ENCODE data around the gene ABCC4. TPM values are rescaled to one million over a fixed set of nuclear protein-coding genes. Genes with fewer than 3 reads are reported as not detected.

Gene ABCC4
- total and polyA plus RNA-seq, 2 experiments from 2014 or later, result 4.3 to 12.2 TPM

DNA sequence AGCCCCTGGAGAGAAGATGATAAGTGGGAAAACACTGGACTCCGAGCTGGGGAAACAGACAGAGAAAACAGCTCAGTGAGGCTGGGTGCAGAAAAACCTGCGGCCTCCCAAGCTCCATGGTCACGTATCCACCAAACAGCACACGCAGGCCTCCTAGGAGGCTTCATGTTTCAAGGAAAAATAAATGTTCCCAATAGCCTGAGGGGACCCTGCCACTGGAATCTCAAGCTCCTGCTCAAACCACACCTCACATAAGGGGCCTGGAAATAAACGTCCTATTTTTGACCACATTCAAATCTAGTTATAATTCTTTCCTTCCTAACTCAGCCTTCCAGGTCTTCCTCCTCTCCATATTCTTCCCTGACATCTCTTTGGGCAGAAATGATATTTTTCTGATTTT is 225.7 kb downstream of the ABCC4 start (continued):
- TF ChIP-seq, protein P1, sequence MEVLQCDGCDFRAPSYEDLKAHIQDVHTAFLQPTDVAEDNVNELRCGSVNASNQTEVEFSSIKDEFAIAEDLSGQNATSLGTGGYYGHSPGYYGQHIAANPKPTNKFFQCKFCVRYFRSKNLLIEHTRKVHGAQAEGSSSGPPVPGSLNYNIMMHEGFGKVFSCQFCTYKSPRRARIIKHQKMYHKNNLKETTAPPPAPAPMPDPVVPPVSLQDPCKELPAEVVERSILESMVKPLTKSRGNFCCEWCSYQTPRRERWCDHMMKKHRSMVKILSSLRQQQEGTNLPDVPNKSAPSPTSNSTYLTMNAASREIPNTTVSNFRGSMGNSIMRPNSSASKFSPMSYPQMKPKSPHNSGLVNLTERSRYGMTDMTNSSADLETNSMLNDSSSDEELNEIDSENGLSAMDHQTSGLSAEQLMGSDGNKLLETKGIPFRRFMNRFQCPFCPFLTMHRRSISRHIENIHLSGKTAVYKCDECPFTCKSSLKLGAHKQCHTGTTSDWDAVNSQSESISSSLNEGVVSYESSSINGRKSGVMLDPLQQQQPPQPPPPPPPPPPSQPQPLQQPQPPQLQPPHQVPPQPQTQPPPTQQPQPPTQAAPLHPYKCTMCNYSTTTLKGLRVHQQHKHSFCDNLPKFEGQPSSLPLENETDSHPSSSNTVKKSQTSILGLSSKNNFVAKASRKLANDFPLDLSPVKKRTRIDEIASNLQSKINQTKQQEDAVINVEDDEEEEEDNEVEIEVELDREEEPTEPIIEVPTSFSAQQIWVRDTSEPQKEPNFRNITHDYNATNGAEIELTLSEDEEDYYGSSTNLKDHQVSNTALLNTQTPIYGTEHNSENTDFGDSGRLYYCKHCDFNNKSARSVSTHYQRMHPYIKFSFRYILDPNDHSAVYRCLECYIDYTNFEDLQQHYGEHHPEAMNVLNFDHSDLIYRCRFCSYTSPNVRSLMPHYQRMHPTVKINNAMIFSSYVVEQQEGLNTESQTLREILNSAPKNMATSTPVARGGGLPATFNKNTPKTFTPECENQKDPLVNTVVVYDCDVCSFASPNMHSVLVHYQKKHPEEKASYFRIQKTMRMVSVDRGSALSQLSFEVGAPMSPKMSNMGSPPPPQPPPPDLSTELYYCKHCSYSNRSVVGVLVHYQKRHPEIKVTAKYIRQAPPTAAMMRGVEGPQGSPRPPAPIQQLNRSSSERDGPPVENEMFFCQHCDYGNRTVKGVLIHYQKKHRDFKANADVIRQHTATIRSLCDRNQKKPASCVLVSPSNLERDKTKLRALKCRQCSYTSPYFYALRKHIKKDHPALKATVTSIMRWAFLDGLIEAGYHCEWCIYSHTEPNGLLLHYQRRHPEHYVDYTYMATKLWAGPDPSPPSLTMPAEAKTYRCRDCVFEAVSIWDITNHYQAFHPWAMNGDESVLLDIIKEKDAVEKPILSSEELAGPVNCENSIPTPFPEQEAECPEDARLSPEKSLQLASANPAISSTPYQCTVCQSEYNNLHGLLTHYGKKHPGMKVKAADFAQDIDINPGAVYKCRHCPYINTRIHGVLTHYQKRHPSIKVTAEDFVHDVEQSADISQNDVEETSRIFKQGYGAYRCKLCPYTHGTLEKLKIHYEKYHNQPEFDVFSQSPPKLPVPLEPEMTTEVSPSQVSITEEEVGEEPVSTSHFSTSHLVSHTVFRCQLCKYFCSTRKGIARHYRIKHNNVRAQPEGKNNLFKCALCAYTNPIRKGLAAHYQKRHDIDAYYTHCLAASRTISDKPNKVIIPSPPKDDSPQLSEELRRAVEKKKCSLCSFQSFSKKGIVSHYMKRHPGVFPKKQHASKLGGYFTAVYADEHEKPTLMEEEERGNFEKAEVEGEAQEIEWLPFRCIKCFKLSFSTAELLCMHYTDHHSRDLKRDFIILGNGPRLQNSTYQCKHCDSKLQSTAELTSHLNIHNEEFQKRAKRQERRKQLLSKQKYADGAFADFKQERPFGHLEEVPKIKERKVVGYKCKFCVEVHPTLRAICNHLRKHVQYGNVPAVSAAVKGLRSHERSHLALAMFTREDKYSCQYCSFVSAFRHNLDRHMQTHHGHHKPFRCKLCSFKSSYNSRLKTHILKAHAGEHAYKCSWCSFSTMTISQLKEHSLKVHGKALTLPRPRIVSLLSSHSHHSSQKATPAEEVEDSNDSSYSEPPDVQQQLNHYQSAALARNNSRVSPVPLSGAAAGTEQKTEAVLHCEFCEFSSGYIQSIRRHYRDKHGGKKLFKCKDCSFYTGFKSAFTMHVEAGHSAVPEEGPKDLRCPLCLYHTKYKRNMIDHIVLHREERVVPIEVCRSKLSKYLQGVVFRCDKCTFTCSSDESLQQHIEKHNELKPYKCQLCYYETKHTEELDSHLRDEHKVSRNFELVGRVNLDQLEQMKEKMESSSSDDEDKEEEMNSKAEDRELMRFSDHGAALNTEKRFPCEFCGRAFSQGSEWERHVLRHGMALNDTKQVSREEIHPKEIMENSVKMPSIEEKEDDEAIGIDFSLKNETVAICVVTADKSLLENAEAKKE (CRISPR knock-in tag; IDR thresholded peaks at IDR 0.05), result no peak

GRCh38 chr13:95074820-95075219 is 226.4 kb downstream of the ABCC4 start:
- Histone ChIP-seq H3K4me3 (no peak overlapping the region), H3K4me1 (ENCODE audit: insufficient read depth) (no peaks in the 10 kb centered on the region), H4K20me1 (replicated peaks; ENCODE audit: insufficient read depth) (no peaks in the 10 kb centered on the region), H3K27me3 (ENCODE audit: insufficient read depth) (no peaks in the 10 kb centered on the region), H2AFZ (no peak overlapping the region), H3K9me2 (ENCODE audit: insufficient read depth) (no peaks in the 10 kb centered on the region), H3K27ac (ENCODE audit: low read depth) (no peak overlapping the region), H3K36me3 (ENCODE audit: insufficient read depth) (no peaks in the 10 kb centered on the region; the same call in 1 of the 2 replicates), H3K79me2 (replicated peaks; ENCODE audit: insufficient read depth) (no peaks in the 10 kb centered on the region), H3K4me2 (no peak overlapping the region), H3F3A (replicated peaks; ENCODE audit: low read depth) (no peaks in the 10 kb centered on the region)
- ATAC-seq (no peak), DNase-seq (ENCODE audit: low spot score) (no peak)
- TF ChIP-seq ZNF331 (CRISPR knock-in tag; IDR thresholded peaks at IDR 0.05; ENCODE audit: low read depth), result no peak
- no peak for TF ChIP-seq EZH2 (IDR thresholded peaks at IDR 0.05; ENCODE audit: low read depth, unreplicated experiment)
- H3K4me1 Mint-ChIP-seq, result no peaks in the 10 kb centered on the region
- H3K4me3 Mint-ChIP-seq, result no peak overlapping the region
- H3K27ac Mint-ChIP-seq, result no peak overlapping the region
- peaks cover 1% of the 10 kb centered on the region for H3K27me3 Mint-ChIP-seq (ENCODE audit: insufficient read depth, low read depth, poor library complexity)
- H3K36me3 Mint-ChIP-seq (ENCODE audit: low read depth), result peaks cover 12% of the 10 kb centered on the region
- no peaks in the 10 kb centered on the region; the same call in 2 of the 3 replicates for H3K9me3 Mint-ChIP-seq

- Mint-ChIP-seq H3K36me3 (ENCODE audit: low read depth) (peaks cover 14% of the 10 kb centered on the region), H3K27me3 (ENCODE audit: insufficient read depth, low read depth, poor library complexity) (peaks cover 1% of the 10 kb centered on the region), H3K4me3 (no peak overlapping the region), H3K27ac (no peak overlapping the region), H3K4me1 (no peaks in the 10 kb centered on the region), H3K9me3 (no peaks in the 10 kb centered on the region; the same call in 2 of the 3 replicates)
- Histone ChIP-seq H3K4me2 (no peak overlapping the region), H3K36me3 (ENCODE audit: insufficient read depth) (no peaks in the 10 kb centered on the region; the same call in 1 of the 2 replicates), H3F3A (replicated peaks; ENCODE audit: low read depth) (no peaks in the 10 kb centered on the region), H3K27me3 (ENCODE audit: insufficient read depth) (no peaks in the 10 kb centered on the region), H3K79me2 (replicated peaks; ENCODE audit: insufficient read depth) (no peaks in the 10 kb centered on the region), H3K4me3 (no peak overlapping the region), H2AFZ (no peak overlapping the region), H3K27ac (ENCODE audit: low read depth) (no peak overlapping the region), H4K20me1 (replicated peaks; ENCODE audit: insufficient read depth) (no peaks in the 10 kb centered on the region), H3K9me2 (ENCODE audit: insufficient read depth) (no peaks in the 10 kb centered on the region), H3K4me1 (ENCODE audit: insufficient read depth) (no peaks in the 10 kb centered on the region)
- DNase-seq (ENCODE audit: low spot score), result no peak
- no peak for ATAC-seq
- TF ChIP-seq, protein P1 (CRISPR knock-in tag; IDR thresholded peaks at IDR 0.05), result no peak
- no peak for TF ChIP-seq NANOG (IDR thresholded peaks at IDR 0.05; ENCODE audit: borderline replicate concordance)
Observed at GRCh38 chr13:95073747-95074311, 227.4 kb downstream of the ABCC4 start.
